ENCODE data around the gene DACT2. TPM values are rescaled to one million over a fixed set of nuclear protein-coding genes. Genes with fewer than 3 reads are reported as not detected.

DACT2 gene
- total RNA-seq, 3 donors from 2014 or later = 1.2 to 3.4 (median 1.5) TPM

- TF ChIP-seq CTCF (IDR thresholded peaks at IDR 0.05) = no peak
- H3K4me1 ChIP-seq (ENCODE audit: low read depth) = peaks cover 6% of the 10 kb centered on the region
- DNase-seq = peak; percentile 78 to 89 (median 87)
- ATAC-seq = peak; percentile 92
- H3K9me3 ChIP-seq = no peaks in the 10 kb centered on the region
- H3K36me3 ChIP-seq (ENCODE audit: low read depth) = no peaks in the 10 kb centered on the region
- intact Hi-C loops (cut with DNase I, micrococcal nuclease) = no loop called here
- no peak overlapping the region for H3K4me3 ChIP-seq
These were observed 23.1 kb upstream of the DACT2 start for GRCh38 chr6:168342636-168343035.

- ATAC-seq = no peak
- intact Hi-C loops (cut with DNase I, micrococcal nuclease) = no loop called here
- no peak for DNase-seq
- Histone ChIP-seq H3K4me3 (no peak overlapping the region), H3K4me1 (ENCODE audit: low read depth) (peaks cover 6% of the 10 kb centered on the region), H3K9me3 (no peaks in the 10 kb centered on the region), H3K36me3 (ENCODE audit: low read depth) (no peaks in the 10 kb centered on the region)
- TF ChIP-seq CTCF (IDR thresholded peaks at IDR 0.05) = no peak
These were observed 21.8 kb upstream of the DACT2 start for GRCh38 chr6:168341280-168341900.

- Histone ChIP-seq H3K36me3 (ENCODE audit: low read depth) (no peaks in the 10 kb centered on the region), H3K4me1 (ENCODE audit: low read depth) (peaks cover 6% of the 10 kb centered on the region), H3K4me3 (no peak overlapping the region), H3K9me3 (no peaks in the 10 kb centered on the region)
- ATAC-seq (no peak), DNase-seq (no peak)
- intact Hi-C loops (cut with DNase I, micrococcal nuclease) = no loop called here
- TF ChIP-seq CTCF (IDR thresholded peaks at IDR 0.05) = no peak
These were observed 21.2 kb upstream of the DACT2 start for GRCh38 chr6:168340819-168341218.

GRCh38 chr6:168338777-168339176 is 19.2 kb upstream of the DACT2 start:
- no peak for ATAC-seq
- DNase-seq = no peak
- Histone ChIP-seq H3K36me3 (ENCODE audit: low read depth) (no peaks in the 10 kb centered on the region), H3K4me3 (no peak overlapping the region), H3K4me1 (ENCODE audit: low read depth) (peaks cover 6% of the 10 kb centered on the region), H3K9me3 (no peaks in the 10 kb centered on the region)
- no peak for TF ChIP-seq CTCF (IDR thresholded peaks at IDR 0.05)
- intact Hi-C loops (cut with DNase I, micrococcal nuclease) = no loop called here

- no peak for TF ChIP-seq CTCF (IDR thresholded peaks at IDR 0.05)
- Histone ChIP-seq H3K36me3 (ENCODE audit: low read depth) (no peaks in the 10 kb centered on the region), H3K4me1 (ENCODE audit: low read depth) (peaks cover 3% of the 10 kb centered on the region), H3K9me3 (no peaks in the 10 kb centered on the region), H3K4me3 (no peak overlapping the region)
- intact Hi-C loops (cut with DNase I, micrococcal nuclease) = no loop called here
- no peak for DNase-seq
- no peak for ATAC-seq
These were observed 17.4 kb upstream of the DACT2 start for GRCh38 chr6:168336967-168337366.

GRCh38 chr6:168333989-168334388 is 14.4 kb upstream of the DACT2 start:
- intact Hi-C loops (cut with DNase I, micrococcal nuclease) = no loop called here
- Histone ChIP-seq H3K9me3 (no peaks in the 10 kb centered on the region), H3K4me1 (ENCODE audit: low read depth) (peaks cover 3% of the 10 kb centered on the region), H3K4me3 (no peak overlapping the region), H3K36me3 (ENCODE audit: low read depth) (no peaks in the 10 kb centered on the region)
- TF ChIP-seq CTCF (IDR thresholded peaks at IDR 0.05) = no peak
- DNase-seq = peak in 1 of 3 donors; percentile 36
- ATAC-seq = peak; percentile 70

Measured in mucosa of descending colon (tissue), 3 donors.